Panc1 (cell line): ENCODE results near the gene TRIM56. TPM values are rescaled to one million over a fixed set of nuclear protein-coding genes. Genes with fewer than 3 reads are reported as not detected.
A peak's percentile ranks its signal among the peaks of the same experiment; 100 is the strongest.

ENCODE experiments used
- ATAC-seq: fragments of 200-7000 bp; cut with Tn5 transposase; 2 replicates; pipeline ENCODE4 v1.9.1; 2020; ENCODE audit warnings: mild to moderate bottlenecking, moderate library complexity
- BruUV-seq: library from RNA; stranded (reverse); fragments of 400-500 nt; replicated peaks from 2 replicates; lab custom pipeline; 2021; lab: Mats Ljungman, UMichigan
- CTCF ChIA-PET: fragments of 300-600 bp; sonication (Branson Sonifier 250); formaldehyde crosslinking; loops from one replicate; lab custom pipeline; 2022; ENCODE audit warnings: antibody characterized with exemption; lab: Charles Lee
- POLR2A ChIA-PET: fragments of 300-600 bp; sonication (Branson Sonifier 250); formaldehyde crosslinking; loops from one replicate; lab custom pipeline; 2022; ENCODE audit warnings: antibody characterized with exemption; lab: Charles Lee
- DNase-seq: peaks from one replicate; pipeline ENCODE4 v3.0.0-alpha.2; 2010; ENCODE audit warnings: low read depth, low spot score
- H3K27ac ChIP-seq: 2 replicates; pipeline ENCODE4 v1.5.1; 2011; ENCODE audit warnings: mild to moderate bottlenecking, low read length, inconsistent platforms
- H3K27me3 ChIP-seq: fragments of 200-500 bp; sonication (Bioruptor generic); 2 replicates; pipeline ENCODE4 v1.6.0; 2014; ENCODE audit warnings: low read length, inconsistent platforms; ENCODE audit not compliant: control insufficient read depth, insufficient read depth
- H3K36me3 ChIP-seq: fragments of 200-500 bp; sonication (Bioruptor generic); 2 replicates; pipeline ENCODE4 v1.5.1; 2014; ENCODE audit warnings: inconsistent platforms, mild to moderate bottlenecking, low read length, moderate library complexity; ENCODE audit not compliant: control insufficient read depth, insufficient read depth
- H3K4me1 ChIP-seq: 2 replicates; pipeline ENCODE4 v1.5.1; 2011; ENCODE audit warnings: inconsistent platforms, mild to moderate bottlenecking, low read length, moderate library complexity; ENCODE audit not compliant: control insufficient read depth, insufficient read depth
- H3K4me3 ChIP-seq, 2 experiments: 2 replicates each; pipeline ENCODE4 v1.5.1; 2011 to 2012; ENCODE audit warnings: low read depth in 2 of 2, low read length in 2 of 2, mild to moderate bottlenecking in 2 of 2, inconsistent platforms in 1 of 2, moderate library complexity in 1 of 2
- H3K9me3 ChIP-seq: fragments of 200-500 bp; sonication (Bioruptor generic); 2 replicates; pipeline ENCODE4 v1.5.1; 2014; ENCODE audit warnings: low read depth, mild to moderate bottlenecking, inconsistent platforms, low read length, moderate library complexity; ENCODE audit not compliant: control insufficient read depth, insufficient read depth
- POLR2AphosphoS5 ChIP-seq: IDR thresholded peaks from 2 replicates; pipeline ENCODE4 v1.6.1; 2012; ENCODE audit warnings: mild to moderate bottlenecking, low read depth, low read length, moderate library complexity
- SIN3A ChIP-seq: IDR thresholded peaks from 2 replicates; pipeline ENCODE4 v1.6.1; 2012; ENCODE audit warnings: low read depth, mild to moderate bottlenecking, low read length, moderate library complexity, borderline replicate concordance; ENCODE audit not compliant: insufficient read depth
- TCF7L2 ChIP-seq: IDR thresholded peaks from 2 replicates; pipeline ENCODE4 v1.6.1; 2011; ENCODE audit warnings: mild to moderate bottlenecking, low read depth, low read length, inconsistent platforms
- in situ Hi-C: cut with HindIII; loops from 2 replicates; pipeline ENCODE4 v1.10.0; 2016; ENCODE audit warnings: low sequenced_read_pairs, low pct_unique_long_range_greater_than_20kb
- intact Hi-C: fragments of 100-400 bp; cut with micrococcal nuclease; formaldehyde crosslinking; loops from one replicate; pipeline ENCODE4 v1.10.0; 2022; ENCODE audit not compliant: unreplicated experiment
- total RNA-seq: library from RNA; stranded (reverse); gene quantifications from one replicate; pipeline ENCODE4 v1.2.1, GENCODE V29; 2021; ENCODE audit not compliant: unreplicated experiment
- TF ChIP-seq, protein P1 (sequence below): fragments of 450-650 bp; IDR thresholded peaks from 2 replicates; pipeline ENCODE4 v1.5.1; 2017; ENCODE audit warnings: mild to moderate bottlenecking
- TF ChIP-seq, protein P2 (sequence below), 2 experiments: IDR thresholded peaks; 2 replicates each; pipeline ENCODE4 v1.6.1; 2011 to 2012; ENCODE audit warnings: low read depth in 2 of 2, control low read depth in 1 of 2, low read length in 1 of 2, mild to moderate bottlenecking in 1 of 2, moderate library complexity in 1 of 2; ENCODE audit not compliant: insufficient read depth in 1 of 2

The TRIM56 gene
- total RNA-seq, 1 experiment from 2014 or later, result 37.4 TPM

DNA sequence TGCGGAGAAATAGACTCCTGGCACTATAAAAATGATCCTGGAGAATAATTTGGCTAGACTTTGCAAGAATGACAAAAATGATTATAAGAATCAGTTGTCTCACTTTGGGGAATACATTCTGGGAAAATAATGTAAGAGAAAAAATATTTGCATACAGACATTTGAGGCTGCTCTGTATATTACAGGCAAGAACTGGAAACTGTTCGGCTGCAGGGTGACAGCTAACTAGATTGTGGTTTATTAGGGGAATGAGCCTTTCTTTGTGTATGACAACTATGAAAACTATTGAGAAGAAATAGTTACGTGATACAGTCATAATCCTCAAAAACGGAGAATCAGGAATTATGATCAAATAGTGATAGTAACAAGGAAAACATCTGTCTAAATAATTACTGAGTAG lies 8.6 kb downstream of the TRIM56 start:
- DNase-seq (no peak), ATAC-seq (no peak)
- H3K27ac ChIP-seq, result peak overlapping the region; percentile 73
- ChIA-PET POLR2A (no interaction called here), CTCF (no interaction called here)
- peaks cover 30% of the 10 kb centered on the region for H3K4me1 ChIP-seq
- TF ChIP-seq, protein P1, sequence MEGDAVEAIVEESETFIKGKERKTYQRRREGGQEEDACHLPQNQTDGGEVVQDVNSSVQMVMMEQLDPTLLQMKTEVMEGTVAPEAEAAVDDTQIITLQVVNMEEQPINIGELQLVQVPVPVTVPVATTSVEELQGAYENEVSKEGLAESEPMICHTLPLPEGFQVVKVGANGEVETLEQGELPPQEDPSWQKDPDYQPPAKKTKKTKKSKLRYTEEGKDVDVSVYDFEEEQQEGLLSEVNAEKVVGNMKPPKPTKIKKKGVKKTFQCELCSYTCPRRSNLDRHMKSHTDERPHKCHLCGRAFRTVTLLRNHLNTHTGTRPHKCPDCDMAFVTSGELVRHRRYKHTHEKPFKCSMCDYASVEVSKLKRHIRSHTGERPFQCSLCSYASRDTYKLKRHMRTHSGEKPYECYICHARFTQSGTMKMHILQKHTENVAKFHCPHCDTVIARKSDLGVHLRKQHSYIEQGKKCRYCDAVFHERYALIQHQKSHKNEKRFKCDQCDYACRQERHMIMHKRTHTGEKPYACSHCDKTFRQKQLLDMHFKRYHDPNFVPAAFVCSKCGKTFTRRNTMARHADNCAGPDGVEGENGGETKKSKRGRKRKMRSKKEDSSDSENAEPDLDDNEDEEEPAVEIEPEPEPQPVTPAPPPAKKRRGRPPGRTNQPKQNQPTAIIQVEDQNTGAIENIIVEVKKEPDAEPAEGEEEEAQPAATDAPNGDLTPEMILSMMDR, result no peak
- in situ Hi-C loops, result no loop called here
- intact Hi-C loops, result loop anchor here (2.0 kb wide), 1 partner anchor 41 kb away; no protein-coding TSS in a partner anchor
- H3K27me3 ChIP-seq, result no peaks in the 10 kb centered on the region
- no peaks in the 10 kb centered on the region for H3K36me3 ChIP-seq
- no peaks in the 10 kb centered on the region for H3K9me3 ChIP-seq
- no TSS peak for BruUV-seq
- no peak overlapping the region for H3K4me3 ChIP-seq

DNA sequence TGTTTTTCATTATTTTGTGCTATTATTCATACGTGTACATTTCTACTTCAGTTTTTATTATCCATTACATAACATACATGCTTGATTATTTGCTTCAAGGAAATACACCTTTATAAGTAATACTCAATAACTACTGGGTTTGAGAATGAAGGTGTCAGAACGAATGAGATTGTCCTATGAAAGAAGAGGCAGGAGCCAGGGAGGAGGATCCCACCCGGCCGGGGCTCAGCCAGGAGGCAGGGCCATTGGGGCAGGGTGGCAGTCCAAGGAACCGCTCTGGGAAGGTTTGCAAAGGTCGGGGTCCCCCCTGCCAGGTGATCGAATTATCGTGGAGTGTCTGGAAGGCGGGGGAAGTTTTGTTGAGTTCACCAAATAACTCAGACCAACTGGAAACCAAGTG lies 9.1 kb downstream of the TRIM56 start:
- DNase-seq (no peak), ATAC-seq (peak; percentile 44)
- BruUV-seq, result no TSS peak
- H3K4me1 ChIP-seq, result peaks cover 35% of the 10 kb centered on the region
- ChIA-PET CTCF (interaction anchor here (0.6 to 0.7 kb wide), 7 partner anchors 10 to 631 kb away, joined by 3 to 12 read pairs (median 4); no protein-coding TSS in a partner anchor), POLR2A (interaction anchor here (0.6 to 1.0 kb wide), 2 partner anchors 30 to 39 kb away, joined by 3 to 5 read pairs; no protein-coding TSS in a partner anchor)
- in situ Hi-C loops (no loop called here), intact Hi-C loops (loop anchor here (2.0 kb wide), 1 partner anchor 40 kb away; no protein-coding TSS in a partner anchor)
- H3K9me3 ChIP-seq, result no peaks in the 10 kb centered on the region
- H3K4me3 ChIP-seq, result peak overlapping the region in 1 of 2 experiments; percentile 6; a peak in 1 of 4 replicates
- no peaks in the 10 kb centered on the region for H3K27me3 ChIP-seq
- no peaks in the 10 kb centered on the region for H3K36me3 ChIP-seq
- H3K27ac ChIP-seq, result peak overlapping the region; percentile 73
- TF ChIP-seq, protein P1, result no peak
- TF ChIP-seq TCF7L2 (no peak), SIN3A (no peak), POLR2AphosphoS5 (no peak)
- TF ChIP-seq, protein P2, sequence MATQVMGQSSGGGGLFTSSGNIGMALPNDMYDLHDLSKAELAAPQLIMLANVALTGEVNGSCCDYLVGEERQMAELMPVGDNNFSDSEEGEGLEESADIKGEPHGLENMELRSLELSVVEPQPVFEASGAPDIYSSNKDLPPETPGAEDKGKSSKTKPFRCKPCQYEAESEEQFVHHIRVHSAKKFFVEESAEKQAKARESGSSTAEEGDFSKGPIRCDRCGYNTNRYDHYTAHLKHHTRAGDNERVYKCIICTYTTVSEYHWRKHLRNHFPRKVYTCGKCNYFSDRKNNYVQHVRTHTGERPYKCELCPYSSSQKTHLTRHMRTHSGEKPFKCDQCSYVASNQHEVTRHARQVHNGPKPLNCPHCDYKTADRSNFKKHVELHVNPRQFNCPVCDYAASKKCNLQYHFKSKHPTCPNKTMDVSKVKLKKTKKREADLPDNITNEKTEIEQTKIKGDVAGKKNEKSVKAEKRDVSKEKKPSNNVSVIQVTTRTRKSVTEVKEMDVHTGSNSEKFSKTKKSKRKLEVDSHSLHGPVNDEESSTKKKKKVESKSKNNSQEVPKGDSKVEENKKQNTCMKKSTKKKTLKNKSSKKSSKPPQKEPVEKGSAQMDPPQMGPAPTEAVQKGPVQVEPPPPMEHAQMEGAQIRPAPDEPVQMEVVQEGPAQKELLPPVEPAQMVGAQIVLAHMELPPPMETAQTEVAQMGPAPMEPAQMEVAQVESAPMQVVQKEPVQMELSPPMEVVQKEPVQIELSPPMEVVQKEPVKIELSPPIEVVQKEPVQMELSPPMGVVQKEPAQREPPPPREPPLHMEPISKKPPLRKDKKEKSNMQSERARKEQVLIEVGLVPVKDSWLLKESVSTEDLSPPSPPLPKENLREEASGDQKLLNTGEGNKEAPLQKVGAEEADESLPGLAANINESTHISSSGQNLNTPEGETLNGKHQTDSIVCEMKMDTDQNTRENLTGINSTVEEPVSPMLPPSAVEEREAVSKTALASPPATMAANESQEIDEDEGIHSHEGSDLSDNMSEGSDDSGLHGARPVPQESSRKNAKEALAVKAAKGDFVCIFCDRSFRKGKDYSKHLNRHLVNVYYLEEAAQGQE (IDR thresholded peaks at IDR 0.05; ENCODE audit: insufficient read depth in 1 of 2, low read depth in 2 of 2, low read length in 1 of 2), result no peak
